IMR-90 (cell line): ENCODE results near the gene TPSG1. TPM values are rescaled to one million over a fixed set of nuclear protein-coding genes. Genes with fewer than 3 reads are reported as not detected.
"Not testable (repeated sequence)": the region's sequence is repeated elsewhere in the genome, so short reads cannot be mapped to it uniquely, and the experiment has no call there.

Experiments
- ATAC-seq: fragments of 200-7000 bp; cut with Tn5 transposase; 2 replicates; pipeline ENCODE4 v1.9.1; 2020; ENCODE audit warnings: low read depth, mild to moderate bottlenecking, moderate library complexity
- BruUV-seq: library from RNA; stranded (reverse); fragments of 400-500 nt; replicated peaks from 2 replicates; lab custom pipeline; 2021; lab: Mats Ljungman, UMichigan
- CTCF ChIA-PET: fragments of 300-600 bp; formaldehyde crosslinking; extraction: SDS; loops from one replicate; lab custom pipeline; 2021; ENCODE audit warnings: antibody characterized with exemption; lab: Yijun Ruan, JAX
- POLR2A ChIA-PET: fragments of 300-600 bp; sonication (Branson Sonifier 250); formaldehyde crosslinking; loops from one replicate; lab custom pipeline; 2022; ENCODE audit warnings: antibody characterized with exemption; ENCODE audit not compliant: unreplicated experiment; lab: Charles Lee
- DNase-seq: peaks from one replicate; pipeline ENCODE4 v3.0.0; 2013
- H2AFZ ChIP-seq: replicated peaks from 2 replicates; pipeline ENCODE3; 2013; ENCODE audit warnings: low read length, mild to moderate bottlenecking; ENCODE audit not compliant: poor library complexity
- H2AK5ac ChIP-seq: 2 replicates; pipeline ENCODE4 v1.6.1; 2013; ENCODE audit warnings: low read depth, low read length, inconsistent platforms
- H2AK9ac ChIP-seq: replicated peaks from 2 replicates; pipeline ENCODE3; 2013; ENCODE audit warnings: mild to moderate bottlenecking, low read depth, low read length, moderate library complexity; ENCODE audit not compliant: poor library complexity
- H2BK120ac ChIP-seq: 2 replicates; pipeline ENCODE4 v1.6.1; 2013; ENCODE audit warnings: low read depth, low read length, inconsistent platforms
- H2BK15ac ChIP-seq: 3 replicates; pipeline ENCODE4 v1.6.1; 2013; ENCODE audit warnings: low read depth, low read length, inconsistent platforms
- H2BK20ac ChIP-seq: 2 replicates; pipeline ENCODE4 v1.6.1; 2013; ENCODE audit warnings: low read depth, mild to moderate bottlenecking, inconsistent platforms, low read length, moderate library complexity
- H2BK5ac ChIP-seq: 2 replicates; pipeline ENCODE4 v1.6.1; 2013; ENCODE audit warnings: mild to moderate bottlenecking, low read depth, low read length, inconsistent platforms; ENCODE audit not compliant: poor library complexity, severe bottlenecking
- H3K14ac ChIP-seq: replicated peaks from 2 replicates; pipeline ENCODE4 v1.6.1; 2013; ENCODE audit warnings: low read depth, low read length, inconsistent platforms
- H3K18ac ChIP-seq: 2 replicates; pipeline ENCODE4 v1.6.1; 2013; ENCODE audit warnings: low read depth, low read length, control low read depth
- H3K23ac ChIP-seq: 2 replicates; pipeline ENCODE4 v1.6.1; 2013; ENCODE audit warnings: low read depth, low read length, inconsistent platforms
- H3K27ac ChIP-seq: 2 replicates; pipeline ENCODE4 v1.5.1; 2013; ENCODE audit warnings: mild to moderate bottlenecking, control low read depth, low read length; ENCODE audit not compliant: insufficient read depth
- H3K27me3 ChIP-seq: 2 replicates; pipeline ENCODE4 v1.6.1; 2013; ENCODE audit warnings: low read length; ENCODE audit not compliant: control insufficient read depth, insufficient read depth
- H3K36me3 ChIP-seq: 2 replicates; pipeline ENCODE4 v1.6.1; 2013; ENCODE audit warnings: low read length, mixed read lengths; ENCODE audit not compliant: control insufficient read depth, insufficient read depth
- H3K4ac ChIP-seq: 2 replicates; pipeline ENCODE4 v1.6.1; 2013; ENCODE audit warnings: low read depth, low read length, inconsistent platforms
- H3K4me1 ChIP-seq: 2 replicates; pipeline ENCODE4 v1.6.1; 2013; ENCODE audit warnings: low read length, mixed read lengths; ENCODE audit not compliant: control insufficient read depth, insufficient read depth
- H3K4me2 ChIP-seq: 2 replicates; pipeline ENCODE4 v1.6.1; 2013; ENCODE audit warnings: low read depth, mild to moderate bottlenecking, control low read depth, low read length, moderate library complexity
- H3K4me3 ChIP-seq: 2 replicates; pipeline ENCODE4 v1.5.1; 2013; ENCODE audit warnings: low read depth, mild to moderate bottlenecking, control low read depth, low read length, moderate library complexity; ENCODE audit not compliant: insufficient read depth
- H3K56ac ChIP-seq: 2 replicates; pipeline ENCODE4 v1.6.1; 2013; ENCODE audit warnings: low read length, inconsistent platforms; ENCODE audit not compliant: insufficient read depth; ENCODE audit errors: extremely low read depth
- H3K79me1 ChIP-seq, 2 experiments: 2 replicates each; pipeline ENCODE4 v1.6.1; 2013; ENCODE audit warnings: low read length in 2 of 2, inconsistent platforms in 1 of 2, low read depth in 1 of 2
- H3K9ac ChIP-seq: 2 replicates; pipeline ENCODE4 v1.6.1; 2013; ENCODE audit warnings: low read depth, low read length, control low read depth
- H3K9me1 ChIP-seq: 2 replicates; pipeline ENCODE4 v1.6.1; 2013; ENCODE audit warnings: low read length, inconsistent platforms; ENCODE audit not compliant: insufficient read depth
- H3K9me3 ChIP-seq: 2 replicates; pipeline ENCODE4 v1.6.1; 2013; ENCODE audit warnings: low read length; ENCODE audit not compliant: control insufficient read depth, insufficient read depth
- H4K20me1 ChIP-seq: 2 replicates; pipeline ENCODE4 v1.6.1; 2013; ENCODE audit warnings: low read length, inconsistent platforms; ENCODE audit not compliant: insufficient read depth
- H4K5ac ChIP-seq: 2 replicates; pipeline ENCODE4 v1.6.1; 2013; ENCODE audit warnings: mild to moderate bottlenecking, low read depth, low read length, control low read depth
- H4K8ac ChIP-seq, 2 experiments: 2 replicates each; pipeline ENCODE4 v1.6.1; 2013; ENCODE audit warnings: low read depth in 2 of 2, low read length in 2 of 2, control low read depth in 1 of 2, inconsistent platforms in 1 of 2
- H4K91ac ChIP-seq: 2 replicates; pipeline ENCODE4 v1.6.1; 2013; ENCODE audit warnings: low read depth, low read length, inconsistent platforms; ENCODE audit not compliant: insufficient read depth
- WGBS, 2 experiments: methylation state at CpG; one replicate each; pipeline versions ENCODE4 v1.1.5 to v1.1.7; 2013; ENCODE audit warnings: missing lambda C conversion rate in 2 of 2; ENCODE audit not compliant: insufficient read length in 1 of 2; ENCODE audit errors: extremely low coverage in 2 of 2; 5-methylcytosine and 5-hydroxymethylcytosine counted together
- dilution Hi-C: fragments of 300-500 bp; cut with HindIII; formaldehyde crosslinking; loops from one replicate; pipeline ENCODE4 v1.14.3; 2018; ENCODE audit warnings: low sequenced_read_pairs; ENCODE audit not compliant: unreplicated experiment
- in situ Hi-C: fragments of 300-500 bp; cut with MboI; formaldehyde crosslinking; loops from 3 replicates; pipeline ENCODE4 v1.14.3; 2019; ENCODE audit warnings: low sequenced_read_pairs, inconsistent platforms, mixed read lengths
- intact Hi-C: fragments of 100-400 bp; cut with micrococcal nuclease; formaldehyde crosslinking; loops from 2 replicates; pipeline ENCODE4 v1.10.0; 2022
- polyA plus RNA-seq, 3 experiments: library from polyadenylated mRNA; depleted of rRNA; stranded (reverse); fragments of >200 nt; gene quantifications; 2 replicates each; pipeline ENCODE4 v1.2.3, GENCODE V29; 2012; ENCODE audit warnings: low replicate concordance in 1 of 3
- total RNA-seq: library from RNA; depleted of rRNA; stranded (reverse); fragments of >200 nt; gene quantifications from 2 replicates; pipeline ENCODE4 v1.2.3, GENCODE V29; 2012

Gene TPSG1
- total and polyA plus RNA-seq, 2 of the 4 experiments (the other 2 are of a cell fraction) = not detected

GRCh38 chr16:1255276-1256122 is 30.4 kb upstream of the TPSG1 start, which contains the start of gene TPSD1:
Gene TPSD1, plus strand, starts transcription at chr16:1256069. Its CDS starts 212 bp downstream, at chr16:1256281.
- H4K91ac ChIP-seq, H2BK15ac ChIP-seq, ATAC-seq, H3K56ac ChIP-seq, H3K36me3 ChIP-seq, H3K4me2 ChIP-seq, H4K20me1 ChIP-seq, H3K9me3 ChIP-seq, intact Hi-C loops, H3K9ac ChIP-seq, dilution Hi-C loops, H4K5ac ChIP-seq, H2BK20ac ChIP-seq, H3K9me1 ChIP-seq, H4K8ac ChIP-seq, BruUV-seq, H2AK5ac ChIP-seq, H3K14ac ChIP-seq, H3K79me1 ChIP-seq, H3K23ac ChIP-seq, DNase-seq, H2BK5ac ChIP-seq, H3K27ac ChIP-seq, H3K4ac ChIP-seq, H3K18ac ChIP-seq, H2AFZ ChIP-seq, in situ Hi-C loops, CTCF ChIA-PET, POLR2A ChIA-PET, H2BK120ac ChIP-seq, H2AK9ac ChIP-seq, H3K4me3 ChIP-seq, H3K4me1 ChIP-seq: not testable (repeated sequence)
- H3K27me3 ChIP-seq = peaks cover 18% of the 10 kb centered on the region
- WGBS, 2 experiments = 71% methylated on average over 6 of the region's 26 CpGs; no CpG with 5 or more reads in 1 of the 2 experiments

GRCh38 chr16:1254821-1255220 is 29.8 kb upstream of the TPSG1 start:
- POLR2A ChIA-PET, H4K20me1 ChIP-seq, H3K4ac ChIP-seq, H2BK15ac ChIP-seq, dilution Hi-C loops, H3K56ac ChIP-seq, in situ Hi-C loops, H4K5ac ChIP-seq, BruUV-seq, intact Hi-C loops, H2AK9ac ChIP-seq, H3K4me2 ChIP-seq, H2BK120ac ChIP-seq, H2AFZ ChIP-seq, H3K14ac ChIP-seq, DNase-seq, ATAC-seq, H2BK5ac ChIP-seq, H3K36me3 ChIP-seq, H4K8ac ChIP-seq, H2BK20ac ChIP-seq, H2AK5ac ChIP-seq, H3K9me1 ChIP-seq, H3K27ac ChIP-seq, H3K9ac ChIP-seq, H3K79me1 ChIP-seq, H3K4me3 ChIP-seq, H4K91ac ChIP-seq, H3K23ac ChIP-seq, H3K9me3 ChIP-seq, H3K18ac ChIP-seq, H3K4me1 ChIP-seq, CTCF ChIA-PET: not testable (repeated sequence)
- peaks cover 12% of the 10 kb centered on the region for H3K27me3 ChIP-seq
- no CpG with 5 or more reads among the region's 3 CpGs for WGBS, 2 experiments
